DMS79 treated with DMSO at 0.1 percent for 48 hours (cell line): Measurements from ENCODE around the gene GRK4.
"Not testable (repeated sequence)": the region's sequence is repeated elsewhere in the genome, so short reads cannot be mapped to it uniquely, and the experiment has no call there.

Source experiments
- DNase-seq: peaks from one replicate; lab custom pipeline; 2025; lab: John Stamatoyannopoulos, UW

GRK4 gene

GRCh38 chr4:3041192-3042142, 78.1 kb downstream of the GRK4 start:
- peak; percentile 13 for DNase-seq

GRCh38 chr4:3042226-3042625, 78.9 kb downstream of the GRK4 start:
- DNase-seq = no peak

GRCh38 chr4:3043282-3044020, 80.1 kb downstream of the GRK4 start:
- DNase-seq = no peak

GRCh38 chr4:3044870-3045819, 81.8 kb downstream of the GRK4 start:
- no peak for DNase-seq

GRCh38 chr4:3046162-3046561, 82.8 kb downstream of the GRK4 start:
- DNase-seq = no peak

GRCh38 chr4:3046623-3047022, 83.3 kb downstream of the GRK4 start:
- no peak for DNase-seq

- DNase-seq = peak; percentile 12
Measured at GRCh38 chr4:3047464-3048286, 84.3 kb downstream of the GRK4 start.

- not testable (repeated sequence) for DNase-seq
Measured at GRCh38 chr4:3051141-3051897, 87.9 kb downstream of the GRK4 start.

GRCh38 chr4:3054169-3054759, 90.9 kb downstream of the GRK4 start:
- DNase-seq = no peak

- DNase-seq = no peak
Measured at GRCh38 chr4:3059943-3060342, 96.6 kb downstream of the GRK4 start.

GRCh38 chr4:3060946-3061345, 97.6 kb downstream of the GRK4 start:
- DNase-seq = no peak

GRCh38 chr4:3062471-3062870, 99.1 kb downstream of the GRK4 start:
- DNase-seq = no peak

- DNase-seq = no peak
Measured at GRCh38 chr4:3065551-3065950, 102.2 kb downstream of the GRK4 start.

- DNase-seq = no peak
Measured at GRCh38 chr4:3066836-3067400, 103.5 kb downstream of the GRK4 start.

GRCh38 chr4:3067473-3068001, 104.2 kb downstream of the GRK4 start:
- DNase-seq = no peak

- DNase-seq = no peak
Measured at GRCh38 chr4:3069661-3070199, 106.4 kb downstream of the GRK4 start.

- DNase-seq = no peak
Measured at GRCh38 chr4:3070709-3071500, 107.5 kb downstream of the GRK4 start.

- DNase-seq = no peak
Measured at GRCh38 chr4:3071811-3072210, 108.4 kb downstream of the GRK4 start.
